IMR-90 (cell line): Measurements from ENCODE around the gene MAG. TPM values are rescaled to one million over a fixed set of nuclear protein-coding genes. Genes with fewer than 3 reads are reported as not detected.

Source experiments
- ATAC-seq: fragments of 200-7000 bp; cut with Tn5 transposase; 2 replicates; pipeline ENCODE4 v1.9.1; 2020; ENCODE audit warnings: low read depth, mild to moderate bottlenecking, moderate library complexity
- BruUV-seq: library from RNA; stranded (reverse); fragments of 400-500 nt; replicated peaks from 2 replicates; lab custom pipeline; 2021; lab: Mats Ljungman, UMichigan
- CTCF ChIA-PET: fragments of 300-600 bp; formaldehyde crosslinking; extraction: SDS; loops from one replicate; lab custom pipeline; 2021; ENCODE audit warnings: antibody characterized with exemption; lab: Yijun Ruan, JAX
- POLR2A ChIA-PET: fragments of 300-600 bp; sonication (Branson Sonifier 250); formaldehyde crosslinking; loops from one replicate; lab custom pipeline; 2022; ENCODE audit warnings: antibody characterized with exemption; ENCODE audit not compliant: unreplicated experiment; lab: Charles Lee
- DNase-seq: peaks from one replicate; pipeline ENCODE4 v3.0.0; 2013
- H2AFZ ChIP-seq: replicated peaks from 2 replicates; pipeline ENCODE3; 2013; ENCODE audit warnings: low read length, mild to moderate bottlenecking; ENCODE audit not compliant: poor library complexity
- H2AK5ac ChIP-seq: 2 replicates; pipeline ENCODE4 v1.6.1; 2013; ENCODE audit warnings: low read depth, low read length, inconsistent platforms
- H2AK9ac ChIP-seq: replicated peaks from 2 replicates; pipeline ENCODE3; 2013; ENCODE audit warnings: mild to moderate bottlenecking, low read depth, low read length, moderate library complexity; ENCODE audit not compliant: poor library complexity
- H2BK120ac ChIP-seq: 2 replicates; pipeline ENCODE4 v1.6.1; 2013; ENCODE audit warnings: low read depth, low read length, inconsistent platforms
- H2BK15ac ChIP-seq: 3 replicates; pipeline ENCODE4 v1.6.1; 2013; ENCODE audit warnings: low read depth, low read length, inconsistent platforms
- H2BK20ac ChIP-seq: 2 replicates; pipeline ENCODE4 v1.6.1; 2013; ENCODE audit warnings: low read depth, mild to moderate bottlenecking, inconsistent platforms, low read length, moderate library complexity
- H2BK5ac ChIP-seq: 2 replicates; pipeline ENCODE4 v1.6.1; 2013; ENCODE audit warnings: mild to moderate bottlenecking, low read depth, low read length, inconsistent platforms; ENCODE audit not compliant: poor library complexity, severe bottlenecking
- H3K14ac ChIP-seq: replicated peaks from 2 replicates; pipeline ENCODE4 v1.6.1; 2013; ENCODE audit warnings: low read depth, low read length, inconsistent platforms
- H3K18ac ChIP-seq: 2 replicates; pipeline ENCODE4 v1.6.1; 2013; ENCODE audit warnings: low read depth, low read length, control low read depth
- H3K23ac ChIP-seq: 2 replicates; pipeline ENCODE4 v1.6.1; 2013; ENCODE audit warnings: low read depth, low read length, inconsistent platforms
- H3K27ac ChIP-seq: 2 replicates; pipeline ENCODE4 v1.5.1; 2013; ENCODE audit warnings: mild to moderate bottlenecking, control low read depth, low read length; ENCODE audit not compliant: insufficient read depth
- H3K27me3 ChIP-seq: 2 replicates; pipeline ENCODE4 v1.6.1; 2013; ENCODE audit warnings: low read length; ENCODE audit not compliant: control insufficient read depth, insufficient read depth
- H3K36me3 ChIP-seq: 2 replicates; pipeline ENCODE4 v1.6.1; 2013; ENCODE audit warnings: low read length, mixed read lengths; ENCODE audit not compliant: control insufficient read depth, insufficient read depth
- H3K4ac ChIP-seq: 2 replicates; pipeline ENCODE4 v1.6.1; 2013; ENCODE audit warnings: low read depth, low read length, inconsistent platforms
- H3K4me1 ChIP-seq: 2 replicates; pipeline ENCODE4 v1.6.1; 2013; ENCODE audit warnings: low read length, mixed read lengths; ENCODE audit not compliant: control insufficient read depth, insufficient read depth
- H3K4me2 ChIP-seq: 2 replicates; pipeline ENCODE4 v1.6.1; 2013; ENCODE audit warnings: low read depth, mild to moderate bottlenecking, control low read depth, low read length, moderate library complexity
- H3K4me3 ChIP-seq: 2 replicates; pipeline ENCODE4 v1.5.1; 2013; ENCODE audit warnings: low read depth, mild to moderate bottlenecking, control low read depth, low read length, moderate library complexity; ENCODE audit not compliant: insufficient read depth
- H3K56ac ChIP-seq: 2 replicates; pipeline ENCODE4 v1.6.1; 2013; ENCODE audit warnings: low read length, inconsistent platforms; ENCODE audit not compliant: insufficient read depth; ENCODE audit errors: extremely low read depth
- H3K79me1 ChIP-seq, 2 experiments: 2 replicates each; pipeline ENCODE4 v1.6.1; 2013; ENCODE audit warnings: low read length in 2 of 2, inconsistent platforms in 1 of 2, low read depth in 1 of 2
- H3K9ac ChIP-seq: 2 replicates; pipeline ENCODE4 v1.6.1; 2013; ENCODE audit warnings: low read depth, low read length, control low read depth
- H3K9me1 ChIP-seq: 2 replicates; pipeline ENCODE4 v1.6.1; 2013; ENCODE audit warnings: low read length, inconsistent platforms; ENCODE audit not compliant: insufficient read depth
- H3K9me3 ChIP-seq: 2 replicates; pipeline ENCODE4 v1.6.1; 2013; ENCODE audit warnings: low read length; ENCODE audit not compliant: control insufficient read depth, insufficient read depth
- H4K20me1 ChIP-seq: 2 replicates; pipeline ENCODE4 v1.6.1; 2013; ENCODE audit warnings: low read length, inconsistent platforms; ENCODE audit not compliant: insufficient read depth
- H4K5ac ChIP-seq: 2 replicates; pipeline ENCODE4 v1.6.1; 2013; ENCODE audit warnings: mild to moderate bottlenecking, low read depth, low read length, control low read depth
- H4K8ac ChIP-seq, 2 experiments: 2 replicates each; pipeline ENCODE4 v1.6.1; 2013; ENCODE audit warnings: low read depth in 2 of 2, low read length in 2 of 2, control low read depth in 1 of 2, inconsistent platforms in 1 of 2
- H4K91ac ChIP-seq: 2 replicates; pipeline ENCODE4 v1.6.1; 2013; ENCODE audit warnings: low read depth, low read length, inconsistent platforms; ENCODE audit not compliant: insufficient read depth
- BHLHE40 ChIP-seq: fragments of 150-350 bp; IDR thresholded peaks from 2 replicates; pipeline ENCODE4 v1.6.1; 2016; ENCODE audit warnings: mild to moderate bottlenecking, low read depth, low read length
- CEBPB ChIP-seq: IDR thresholded peaks from 2 replicates; pipeline ENCODE4 v1.6.1; 2012; ENCODE audit warnings: low read depth, low read length, improper control_type of control experiment
- CTCF ChIP-seq: conservative IDR thresholded peaks from 2 replicates; pipeline ENCODE4 v1.5.1; 2012; ENCODE audit warnings: mild to moderate bottlenecking, low read depth, low read length, improper control_type of control experiment
- ELK1 ChIP-seq: fragments of 150-350 bp; IDR thresholded peaks from 2 replicates; pipeline ENCODE4 v1.6.1; 2016; ENCODE audit warnings: low read depth, mild to moderate bottlenecking, low read length, moderate library complexity, borderline replicate concordance
- FOS ChIP-seq: fragments of 150-350 bp; IDR thresholded peaks from 2 replicates; pipeline ENCODE4 v1.6.1; 2016; ENCODE audit warnings: low read depth, low read length
- MAFK ChIP-seq: IDR thresholded peaks from 2 replicates; pipeline ENCODE4 v1.6.1; 2012; ENCODE audit warnings: low read depth, low read length, improper control_type of control experiment
- MAZ ChIP-seq: IDR thresholded peaks from 2 replicates; pipeline ENCODE4 v1.6.1; 2012; ENCODE audit warnings: low read depth, mild to moderate bottlenecking, low read length, improper control_type of control experiment, moderate library complexity, borderline replicate concordance
- NFE2L2 ChIP-seq: fragments of 150-350 bp; IDR thresholded peaks from 2 replicates; pipeline ENCODE4 v1.6.1; 2016; ENCODE audit warnings: low read depth, mild to moderate bottlenecking, low read length
- POLR2A ChIP-seq: IDR thresholded peaks from 2 replicates; pipeline ENCODE4 v1.6.1; 2012; ENCODE audit warnings: mild to moderate bottlenecking, low read depth, low read length
- RAD21 ChIP-seq: IDR thresholded peaks from 2 replicates; pipeline ENCODE4 v1.6.1; 2012; ENCODE audit warnings: low read length, improper control_type of control experiment
- RCOR1 ChIP-seq: IDR thresholded peaks from 2 replicates; pipeline ENCODE4 v1.6.1; 2012; ENCODE audit warnings: mild to moderate bottlenecking, low read length, improper control_type of control experiment; ENCODE audit not compliant: insufficient replicate concordance
- SMC3 ChIP-seq: fragments of 150-350 bp; IDR thresholded peaks from 2 replicates; pipeline ENCODE4 v1.6.1; 2016; ENCODE audit warnings: low read depth, mild to moderate bottlenecking, antibody characterized with exemption, low read length, moderate library complexity
- USF2 ChIP-seq: fragments of 150-350 bp; IDR thresholded peaks from 2 replicates; pipeline ENCODE4 v1.6.1; 2017; ENCODE audit warnings: mild to moderate bottlenecking, antibody characterized with exemption, low read length, low read depth
- WGBS, 2 experiments: methylation state at CpG; one replicate each; pipeline versions ENCODE4 v1.1.5 to v1.1.7; 2013; ENCODE audit warnings: missing lambda C conversion rate in 2 of 2; ENCODE audit not compliant: insufficient read length in 1 of 2; ENCODE audit errors: extremely low coverage in 2 of 2; 5-methylcytosine and 5-hydroxymethylcytosine counted together
- dilution Hi-C: fragments of 300-500 bp; cut with HindIII; formaldehyde crosslinking; loops from one replicate; pipeline ENCODE4 v1.14.3; 2018; ENCODE audit warnings: low sequenced_read_pairs; ENCODE audit not compliant: unreplicated experiment
- in situ Hi-C: fragments of 300-500 bp; cut with MboI; formaldehyde crosslinking; loops from 3 replicates; pipeline ENCODE4 v1.14.3; 2019; ENCODE audit warnings: low sequenced_read_pairs, inconsistent platforms, mixed read lengths
- intact Hi-C: fragments of 100-400 bp; cut with micrococcal nuclease; formaldehyde crosslinking; loops from 2 replicates; pipeline ENCODE4 v1.10.0; 2022
- polyA plus RNA-seq, 3 experiments: library from polyadenylated mRNA; depleted of rRNA; stranded (reverse); fragments of >200 nt; gene quantifications; 2 replicates each; pipeline ENCODE4 v1.2.3, GENCODE V29; 2012; ENCODE audit warnings: low replicate concordance in 1 of 3
- total RNA-seq: library from RNA; depleted of rRNA; stranded (reverse); fragments of >200 nt; gene quantifications from 2 replicates; pipeline ENCODE4 v1.2.3, GENCODE V29; 2012

Gene MAG
- total and polyA plus RNA-seq, 2 of the 4 experiments (the other 2 are of a cell fraction) = not detected

GRCh38 chr19:35322014-35322413, 30.1 kb downstream of the MAG start:
- Histone ChIP-seq H3K27me3 (peaks cover 3% of the 10 kb centered on the region), H4K5ac (no peak overlapping the region), H3K27ac (no peak overlapping the region), H3K18ac (no peak overlapping the region), H3K56ac (no peak overlapping the region), H3K23ac (no peak overlapping the region), H2BK5ac (no peak overlapping the region), H3K14ac (no peak overlapping the region), H3K9me1 (0 out of 2 replicates have a peak, but pooled peaks cover 5% of the 10 kb centered on the region), H3K36me3 (no peaks in the 10 kb centered on the region), H3K4me1 (peaks cover 5% of the 10 kb centered on the region), H4K20me1 (no peaks in the 10 kb centered on the region), H4K91ac (no peak overlapping the region), H3K4me3 (no peak overlapping the region), H2BK15ac (no peak overlapping the region), H3K4me2 (no peak overlapping the region), H3K9ac (no peak overlapping the region), H3K79me1 (no peaks in the 10 kb centered on the region), H2BK120ac (no peak overlapping the region), H2AK9ac (no peak overlapping the region), H2AFZ (no peak overlapping the region), H4K8ac (no peak overlapping the region), H2BK20ac (no peak overlapping the region), H2AK5ac (no peak overlapping the region), H3K4ac (no peak overlapping the region), H3K9me3 (peaks cover 4% of the 10 kb centered on the region)
- CTCF ChIA-PET = no interaction called here
- POLR2A ChIA-PET = no interaction called here
- BruUV-seq = no TSS peak
- DNase-seq (no peak), ATAC-seq (no peak)
- in situ Hi-C loops = no loop called here
- intact Hi-C loops = no loop called here
- WGBS, 2 experiments = no CpG with 5 or more reads among the region's 9 CpGs
- dilution Hi-C loops = no loop called here
- no peak for TF ChIP-seq POLR2A
- TF ChIP-seq RAD21 = no peak
- no peak for TF ChIP-seq ELK1
- TF ChIP-seq MAFK = no peak
- TF ChIP-seq RCOR1 = no peak
- no peak for TF ChIP-seq FOS
- no peak for TF ChIP-seq MAZ
- no peak for TF ChIP-seq USF2
- no peak for TF ChIP-seq SMC3
- no peak for TF ChIP-seq BHLHE40
- no peak for TF ChIP-seq CTCF
- TF ChIP-seq NFE2L2 = no peak
- no peak for TF ChIP-seq CEBPB
